GM04503 (cell line): Measurements from ENCODE around the gene DPH2.

Source experiments
- DNase-seq: peaks from one replicate; pipeline ENCODE4 v3.0.0-alpha.2; 2012; ENCODE audit warnings: low read depth

Gene DPH2

GRCh38 chr1:43969746-43970466 lies at the start of gene DPH2:
DPH2 (plus strand) TSS chr1:43970010; CDS start chr1:43970176, 166 bp downstream.
- peak; percentile 86 for DNase-seq

GRCh38 chr1:43921022-43921421 lies 48.8 kb upstream of the DPH2 start:
- DNase-seq, result no peak

- DNase-seq, result no peak
Observed at GRCh38 chr1:43924516-43924915, 45.3 kb upstream of the DPH2 start.

GRCh38 chr1:43925846-43926245 lies 44.0 kb upstream of the DPH2 start:
- DNase-seq, result no peak

- no peak for DNase-seq
Observed at GRCh38 chr1:43930168-43930948, 39.5 kb upstream of the DPH2 start.

GRCh38 chr1:43930949-43931275 lies 38.9 kb upstream of the DPH2 start:
- no peak for DNase-seq

- no peak for DNase-seq
Observed at GRCh38 chr1:43931711-43932660, 37.8 kb upstream of the DPH2 start.

GRCh38 chr1:43932786-43933385 lies 36.9 kb upstream of the DPH2 start:
- DNase-seq, result no peak

GRCh38 chr1:43933386-43934100 lies 36.3 kb upstream of the DPH2 start, which contains the start of gene ARTN:
ARTN (plus strand) TSS chr1:43933801; CDS start chr1:43935657, 1,856 bp downstream.
- no peak for DNase-seq

GRCh38 chr1:43934101-43934985 lies 35.5 kb upstream of the DPH2 start:
- DNase-seq, result no peak

GRCh38 chr1:43934986-43935324 lies 34.9 kb upstream of the DPH2 start:
- DNase-seq, result no peak

- DNase-seq, result no peak
Observed at GRCh38 chr1:43935711-43936427, 33.9 kb upstream of the DPH2 start.

- DNase-seq, result no peak
Observed at GRCh38 chr1:43936431-43937151, 33.2 kb upstream of the DPH2 start.

- no peak for DNase-seq
Observed at GRCh38 chr1:43937179-43937865, 32.5 kb upstream of the DPH2 start.

- no peak for DNase-seq
Observed at GRCh38 chr1:43938383-43938782, 31.4 kb upstream of the DPH2 start.

- DNase-seq, result no peak
Observed at GRCh38 chr1:43938892-43939587, 30.8 kb upstream of the DPH2 start.

- no peak for DNase-seq
Observed at GRCh38 chr1:43942411-43942810, 27.4 kb upstream of the DPH2 start.

- DNase-seq, result no peak
Observed at GRCh38 chr1:43944860-43945259, 24.9 kb upstream of the DPH2 start.
